ENCODE data around the gene RNF167. TPM values are rescaled to one million over a fixed set of nuclear protein-coding genes. Genes with fewer than 3 reads are reported as not detected.
A peak's percentile ranks its signal among the peaks of the same experiment; 100 is the strongest.

Gene RNF167
- total RNA-seq, 1 experiment from 2014 or later: 105 TPM

DNA sequence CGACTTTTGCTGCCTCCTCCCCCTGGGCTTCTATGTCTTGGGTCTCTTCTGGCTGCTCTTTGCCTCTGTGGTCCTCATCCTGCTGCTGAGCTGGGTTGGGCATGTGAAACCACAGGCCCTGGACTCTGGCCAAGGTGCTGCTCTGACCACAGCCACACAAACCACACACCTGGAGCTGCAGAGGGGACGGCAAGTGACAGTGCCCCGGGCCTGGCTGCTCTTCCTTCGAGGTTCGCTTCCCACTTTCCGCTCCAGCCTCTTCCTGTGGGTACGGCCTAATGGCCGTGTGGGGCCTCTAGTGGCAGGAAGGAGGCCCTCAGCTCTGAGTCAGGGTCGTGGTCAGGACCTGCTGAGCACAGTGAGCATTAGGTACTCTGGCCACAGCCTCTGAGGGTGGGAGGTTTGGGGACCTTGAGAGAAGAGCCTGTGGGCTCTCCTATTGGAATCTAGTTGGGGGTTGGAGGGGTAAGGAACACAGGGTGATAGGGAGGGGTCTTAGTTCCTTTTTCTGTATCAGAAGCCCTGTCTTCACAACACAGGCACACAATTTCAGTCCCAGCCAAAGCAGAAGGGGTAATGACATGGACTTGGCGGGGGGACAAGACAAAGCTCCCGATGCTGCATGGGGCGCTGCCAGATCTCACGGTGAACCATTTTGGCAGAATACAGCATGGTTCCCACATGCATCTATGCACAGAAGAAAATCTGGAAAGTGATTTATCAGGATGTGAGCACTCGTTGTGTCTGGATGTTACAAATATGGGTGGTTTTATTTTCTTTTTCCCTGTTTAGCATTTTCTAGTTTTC, 5.7 kb upstream of the RNF167 start:
- Histone ChIP-seq H3K4me3 (replicated peaks in 1 of 2; ENCODE audit: low read depth in 1 of 2, low read length in 2 of 2) (no peak overlapping the region), H3K9me3 (ENCODE audit: control insufficient read depth in 1 of 2, insufficient read depth in 1 of 2, low read depth in 1 of 2, low read length in 2 of 2) (no peaks in the 10 kb centered on the region), H3K27ac (ENCODE audit: low read depth, low read length) (no peak overlapping the region), H3K4me1 (ENCODE audit: control insufficient read depth in 1 of 2, insufficient read depth in 2 of 2, low read length in 2 of 2) (peaks cover 9 to 22% of the 10 kb centered on the region in 2 experiments), H3K9me2 (ENCODE audit: insufficient read depth) (no peaks in the 10 kb centered on the region), H3K9ac (ENCODE audit: low read length) (0 out of 2 replicates have a peak overlapping the region, but pooled peaks have one; percentile 17), H3K79me2 (ENCODE audit: insufficient read depth, low read length) (peaks cover 18% of the 10 kb centered on the region), H2AFZ (ENCODE audit: low read depth, low read length, poor library complexity, severe bottlenecking) (no peak overlapping the region), H3K4me2 (ENCODE audit: low read length) (peak overlapping the region; percentile 56), H4K20me1 (ENCODE audit: insufficient read depth) (no peaks in the 10 kb centered on the region), H3K27me3 (ENCODE audit: insufficient read depth, low read length) (no peaks in the 10 kb centered on the region), H3K36me3 (ENCODE audit: control insufficient read depth in 1 of 2, insufficient read depth in 2 of 2, low read length in 2 of 2) (peaks cover 0 to 17% of the 10 kb centered on the region in 2 experiments; a peak in 1 of 4 replicates)
- intact Hi-C loops (cut with micrococcal nuclease): loop anchor here (2.0 kb wide), 1 partner anchor 14 kb away; no protein-coding TSS in a partner anchor
- CTCF ChIA-PET: interaction anchor here (0.7 kb wide), 1 partner anchor 25 kb away, joined by 3 read pairs; no protein-coding TSS in a partner anchor
- RAD21 ChIA-PET (ENCODE audit: low non-redundant PET in 1 of 2, low total read pairs in 2 of 2, uncharacterized antibody in 2 of 2, unreplicated experiment in 2 of 2): no interaction called here
- TF ChIP-seq, protein P1, sequence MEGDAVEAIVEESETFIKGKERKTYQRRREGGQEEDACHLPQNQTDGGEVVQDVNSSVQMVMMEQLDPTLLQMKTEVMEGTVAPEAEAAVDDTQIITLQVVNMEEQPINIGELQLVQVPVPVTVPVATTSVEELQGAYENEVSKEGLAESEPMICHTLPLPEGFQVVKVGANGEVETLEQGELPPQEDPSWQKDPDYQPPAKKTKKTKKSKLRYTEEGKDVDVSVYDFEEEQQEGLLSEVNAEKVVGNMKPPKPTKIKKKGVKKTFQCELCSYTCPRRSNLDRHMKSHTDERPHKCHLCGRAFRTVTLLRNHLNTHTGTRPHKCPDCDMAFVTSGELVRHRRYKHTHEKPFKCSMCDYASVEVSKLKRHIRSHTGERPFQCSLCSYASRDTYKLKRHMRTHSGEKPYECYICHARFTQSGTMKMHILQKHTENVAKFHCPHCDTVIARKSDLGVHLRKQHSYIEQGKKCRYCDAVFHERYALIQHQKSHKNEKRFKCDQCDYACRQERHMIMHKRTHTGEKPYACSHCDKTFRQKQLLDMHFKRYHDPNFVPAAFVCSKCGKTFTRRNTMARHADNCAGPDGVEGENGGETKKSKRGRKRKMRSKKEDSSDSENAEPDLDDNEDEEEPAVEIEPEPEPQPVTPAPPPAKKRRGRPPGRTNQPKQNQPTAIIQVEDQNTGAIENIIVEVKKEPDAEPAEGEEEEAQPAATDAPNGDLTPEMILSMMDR (IDR thresholded peaks at IDR 0.05 in 2 of 3, conservative IDR thresholded peaks at IDR 0.05 in 1 of 3; ENCODE audit: borderline replicate concordance in 1 of 3, insufficient read depth in 1 of 3, low read depth in 2 of 3, low read length in 2 of 3): peak in 2 of 3 experiments; percentile 34 to 41; a peak in 3 of 6 replicates
- TF ChIP-seq SP1 (IDR thresholded peaks at IDR 0.05; ENCODE audit: low read depth): no peak
- peak; percentile 79 for ATAC-seq
- POLR2A ChIA-PET: interaction anchor here (0.7 kb wide), 1 partner anchor 1723 kb away, joined by 3 read pairs; no protein-coding TSS in a partner anchor
- DNase-seq (ENCODE audit: low read depth, low spot score): no peak
- BruUV-seq (replicated peaks): no TSS peak

DNA sequence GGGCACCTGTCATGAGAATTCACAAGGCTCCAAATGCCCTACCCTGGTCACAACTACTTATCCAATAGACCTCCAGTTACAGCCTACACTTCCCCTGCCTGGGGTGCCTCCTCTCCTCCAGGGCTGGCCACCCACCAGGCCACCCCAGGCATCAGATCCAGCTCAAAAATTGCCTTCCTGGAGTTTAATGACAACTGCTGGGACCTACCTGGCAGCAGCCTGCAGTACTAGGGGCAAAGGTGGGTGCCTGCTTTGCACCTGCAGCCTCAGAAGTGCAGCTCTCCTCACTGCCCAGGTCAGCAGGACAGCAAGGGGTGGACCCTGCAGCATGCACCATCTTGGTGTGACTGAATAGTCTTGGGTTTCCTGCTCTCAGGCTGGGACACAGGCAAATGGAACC, 4.4 kb upstream of the RNF167 start:
- no peak overlapping the region for H3K9ac ChIP-seq (ENCODE audit: low read length)
- DNase-seq (ENCODE audit: low read depth, low spot score) (no peak), ATAC-seq (no peak)
- H3K4me2 ChIP-seq (ENCODE audit: low read length): no peak overlapping the region
- RAD21 ChIA-PET (ENCODE audit: low non-redundant PET in 1 of 2, low total read pairs in 2 of 2, uncharacterized antibody in 2 of 2, unreplicated experiment in 2 of 2): no interaction called here
- peaks cover 0 to 17% of the 10 kb centered on the region in 2 experiments; a peak in 1 of 4 replicates for H3K36me3 ChIP-seq (ENCODE audit: control insufficient read depth in 1 of 2, insufficient read depth in 2 of 2, low read length in 2 of 2)
- no peak overlapping the region for H3K27ac ChIP-seq (ENCODE audit: low read depth, low read length)
- no peak overlapping the region for H3K4me3 ChIP-seq (replicated peaks in 1 of 2; ENCODE audit: low read depth in 1 of 2, low read length in 2 of 2)
- peaks cover 9 to 22% of the 10 kb centered on the region in 2 experiments for H3K4me1 ChIP-seq (ENCODE audit: control insufficient read depth in 1 of 2, insufficient read depth in 2 of 2, low read length in 2 of 2)
- H3K79me2 ChIP-seq (ENCODE audit: insufficient read depth, low read length): peaks cover 22% of the 10 kb centered on the region
- H3K9me3 ChIP-seq (ENCODE audit: control insufficient read depth in 1 of 2, insufficient read depth in 1 of 2, low read depth in 1 of 2, low read length in 2 of 2): no peaks in the 10 kb centered on the region
- no peak overlapping the region for H2AFZ ChIP-seq (ENCODE audit: low read depth, low read length, poor library complexity, severe bottlenecking)
- no peaks in the 10 kb centered on the region for H4K20me1 ChIP-seq (ENCODE audit: insufficient read depth)
- intact Hi-C loops (cut with micrococcal nuclease): loop anchor here (2.0 kb wide), 1 partner anchor 15 kb away; no protein-coding TSS in a partner anchor
- no peaks in the 10 kb centered on the region for H3K9me2 ChIP-seq (ENCODE audit: insufficient read depth)
- no TSS peak for BruUV-seq (replicated peaks)
- CTCF ChIA-PET: no interaction called here
- POLR2A ChIA-PET: no interaction called here
- H3K27me3 ChIP-seq (ENCODE audit: insufficient read depth, low read length): no peaks in the 10 kb centered on the region
- TF ChIP-seq, protein P2, sequence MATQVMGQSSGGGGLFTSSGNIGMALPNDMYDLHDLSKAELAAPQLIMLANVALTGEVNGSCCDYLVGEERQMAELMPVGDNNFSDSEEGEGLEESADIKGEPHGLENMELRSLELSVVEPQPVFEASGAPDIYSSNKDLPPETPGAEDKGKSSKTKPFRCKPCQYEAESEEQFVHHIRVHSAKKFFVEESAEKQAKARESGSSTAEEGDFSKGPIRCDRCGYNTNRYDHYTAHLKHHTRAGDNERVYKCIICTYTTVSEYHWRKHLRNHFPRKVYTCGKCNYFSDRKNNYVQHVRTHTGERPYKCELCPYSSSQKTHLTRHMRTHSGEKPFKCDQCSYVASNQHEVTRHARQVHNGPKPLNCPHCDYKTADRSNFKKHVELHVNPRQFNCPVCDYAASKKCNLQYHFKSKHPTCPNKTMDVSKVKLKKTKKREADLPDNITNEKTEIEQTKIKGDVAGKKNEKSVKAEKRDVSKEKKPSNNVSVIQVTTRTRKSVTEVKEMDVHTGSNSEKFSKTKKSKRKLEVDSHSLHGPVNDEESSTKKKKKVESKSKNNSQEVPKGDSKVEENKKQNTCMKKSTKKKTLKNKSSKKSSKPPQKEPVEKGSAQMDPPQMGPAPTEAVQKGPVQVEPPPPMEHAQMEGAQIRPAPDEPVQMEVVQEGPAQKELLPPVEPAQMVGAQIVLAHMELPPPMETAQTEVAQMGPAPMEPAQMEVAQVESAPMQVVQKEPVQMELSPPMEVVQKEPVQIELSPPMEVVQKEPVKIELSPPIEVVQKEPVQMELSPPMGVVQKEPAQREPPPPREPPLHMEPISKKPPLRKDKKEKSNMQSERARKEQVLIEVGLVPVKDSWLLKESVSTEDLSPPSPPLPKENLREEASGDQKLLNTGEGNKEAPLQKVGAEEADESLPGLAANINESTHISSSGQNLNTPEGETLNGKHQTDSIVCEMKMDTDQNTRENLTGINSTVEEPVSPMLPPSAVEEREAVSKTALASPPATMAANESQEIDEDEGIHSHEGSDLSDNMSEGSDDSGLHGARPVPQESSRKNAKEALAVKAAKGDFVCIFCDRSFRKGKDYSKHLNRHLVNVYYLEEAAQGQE (IDR thresholded peaks at IDR 0.05; ENCODE audit: low read depth): no peak
- TF ChIP-seq, protein P3, sequence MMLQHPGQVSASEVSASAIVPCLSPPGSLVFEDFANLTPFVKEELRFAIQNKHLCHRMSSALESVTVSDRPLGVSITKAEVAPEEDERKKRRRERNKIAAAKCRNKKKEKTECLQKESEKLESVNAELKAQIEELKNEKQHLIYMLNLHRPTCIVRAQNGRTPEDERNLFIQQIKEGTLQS (IDR thresholded peaks at IDR 0.05): no peak
- TF ChIP-seq, protein P1 (IDR thresholded peaks at IDR 0.05 in 2 of 3, conservative IDR thresholded peaks at IDR 0.05 in 1 of 3; ENCODE audit: borderline replicate concordance in 1 of 3, insufficient read depth in 1 of 3, low read depth in 2 of 3, low read length in 2 of 3): no peak
- TF ChIP-seq SRF (IDR thresholded peaks at IDR 0.05; ENCODE audit: low read depth): no peak
- TF ChIP-seq SIN3A (IDR thresholded peaks at IDR 0.05; ENCODE audit: low read depth): no peak
- TF ChIP-seq ELF1 (IDR thresholded peaks at IDR 0.05; ENCODE audit: borderline replicate concordance, low read depth): no peak
- TF ChIP-seq ZFX (IDR thresholded peaks at IDR 0.05): no peak
